ENCODE data around the gene RNF123. TPM values are rescaled to one million over a fixed set of nuclear protein-coding genes. Genes with fewer than 3 reads are reported as not detected.

RNF123 gene
- total and polyA plus RNA-seq, 7 experiments from 2014 or later, result 8.3 to 77.2 (median 46.7) TPM

Other genes starting within 250 kb of the RNF123 start
- 10 to 100 TPM; 12.0 to 22.3 (median 20.1) TPM for gene DAG1, start 219.3 kb upstream of the RNF123 start, total RNA-seq
- gene DAG1, start 219.3 kb upstream of the RNF123 start, polyA plus RNA-seq, result 1 to 10 TPM; 5.4 to 5.7 TPM
- under 1 TPM; 0.12 to 0.16 (median 0.14) TPM for gene BSN, start 135.1 kb upstream of the RNF123 start, total RNA-seq
- not detected for gene BSN, start 135.1 kb upstream of the RNF123 start, polyA plus RNA-seq
- 100 to 1,000 TPM in 2 of 5 experiments, 10 to 100 TPM in 3; 75.5 to 151 (median 99.1) TPM for gene APEH, start 15.2 kb upstream of the RNF123 start, total RNA-seq
- gene APEH, start 15.2 kb upstream of the RNF123 start, polyA plus RNA-seq, result 100 to 1,000 TPM; 103 to 151 TPM
- 10 to 100 TPM in 3 of 5 experiments, 1 to 10 TPM in 2; 7.9 to 12.8 (median 10.0) TPM for gene MST1, start 83 bp upstream of the RNF123 start, total RNA-seq
- 1 to 10 TPM in 1 of 2 donors, under 1 TPM in 1; 0.90 to 1.0 TPM for gene MST1, start 83 bp upstream of the RNF123 start, polyA plus RNA-seq
- 1 to 10 TPM in 1 of 5 experiments, under 1 TPM in 2, not detected in 2; 0.16 to 1.8 (median 0.24) TPM for gene AMIGO3, start 30.1 kb downstream of the RNF123 start, total RNA-seq
- under 1 TPM in 1 of 2 donors, not detected in 1; 0.58 TPM for gene AMIGO3, start 30.1 kb downstream of the RNF123 start, polyA plus RNA-seq
- gene GMPPB, start 34.4 kb downstream of the RNF123 start, total RNA-seq, result 10 to 100 TPM; 38.3 to 60.4 (median 43.9) TPM
- 10 to 100 TPM; 14.9 to 18.1 TPM for gene GMPPB, start 34.4 kb downstream of the RNF123 start, polyA plus RNA-seq
- 10 to 100 TPM; 41.8 to 57.0 (median 47.3) TPM for gene IP6K1, start 97.0 kb downstream of the RNF123 start, total RNA-seq
- 10 to 100 TPM; 18.4 to 36.3 TPM for gene IP6K1, start 97.0 kb downstream of the RNF123 start, polyA plus RNA-seq
- gene CDHR4, start 110.3 kb downstream of the RNF123 start, total RNA-seq, result under 1 TPM in 3 of 5 experiments, not detected in 2; 0.29 to 0.62 (median 0.44) TPM
- gene CDHR4, start 110.3 kb downstream of the RNF123 start, polyA plus RNA-seq, result not detected
- 1 to 10 TPM in 3 of 5 experiments, under 1 TPM in 2; 0.65 to 2.2 (median 1.8) TPM for gene INKA1, start 113.7 kb downstream of the RNF123 start, total RNA-seq
- 1 to 10 TPM in 1 of 2 donors, under 1 TPM in 1; 0.69 to 1.6 TPM for gene INKA1, start 113.7 kb downstream of the RNF123 start, polyA plus RNA-seq
- gene UBA7, start 124.4 kb downstream of the RNF123 start, total RNA-seq, result 100 to 1,000 TPM; 273 to 318 (median 287) TPM
- 10 to 100 TPM; 31.6 to 48.4 TPM for gene UBA7, start 124.4 kb downstream of the RNF123 start, polyA plus RNA-seq
- 10 to 100 TPM in 1 of 5 experiments, 1 to 10 TPM in 4; 4.1 to 22.5 (median 5.7) TPM for gene TRAIP, start 167.0 kb downstream of the RNF123 start, total RNA-seq
- gene TRAIP, start 167.0 kb downstream of the RNF123 start, polyA plus RNA-seq, result 1 to 10 TPM; 2.7 to 3.8 TPM
- not detected for gene CAMKV, start 180.3 kb downstream of the RNF123 start, total RNA-seq
- not detected for gene CAMKV, start 180.3 kb downstream of the RNF123 start, polyA plus RNA-seq
- gene MST1R, start 214.3 kb downstream of the RNF123 start, total RNA-seq, result 1 to 10 TPM in 3 of 5 experiments, under 1 TPM in 2; 0.39 to 5.8 (median 1.2) TPM
- gene MST1R, start 214.3 kb downstream of the RNF123 start, polyA plus RNA-seq, result under 1 TPM; 0.66 to 0.80 TPM
- gene MON1A, start 240.3 kb downstream of the RNF123 start, total RNA-seq, result 10 to 100 TPM in 2 of 5 experiments, 1 to 10 TPM in 3; 4.6 to 12.6 (median 8.6) TPM
- 10 to 100 TPM; 10.9 to 24.5 TPM for gene MON1A, start 240.3 kb downstream of the RNF123 start, polyA plus RNA-seq

Measured in naive thymus-derived CD4-positive, alpha-beta T cell (primary cell).